Kidney (tissue), 14 donors: ENCODE measurements around the gene CBFA2T3. TPM values are rescaled to one million over a fixed set of nuclear protein-coding genes. Genes with fewer than 3 reads are reported as not detected.

Experiments
- DNase-seq, 5 donors: peaks; one replicate each; pipeline ENCODE4 v3.0.0-alpha.2; 2013 to 2020
- FAIRE-seq: peaks from 2 replicates; lab custom pipeline; 2012; peaks lifted over from hg19 to GRCh38; lab: Jason Lieb, UNC
- H3K27ac ChIP-seq, 2 donors: one replicate each; pipeline ENCODE4 v1.7.0; 2013; ENCODE audit warnings: low read depth in 2 of 2, low read length in 2 of 2, inconsistent platforms in 1 of 2
- H3K27me3 ChIP-seq: one replicate; pipeline ENCODE4 v1.7.1; 2013; ENCODE audit warnings: low read length, inconsistent platforms; ENCODE audit not compliant: control insufficient read depth, insufficient read depth
- H3K36me3 ChIP-seq, 3 donors: one replicate each; pipeline versions ENCODE4 v1.7.0 to v1.7.1; 2013; ENCODE audit warnings: low read length in 3 of 3, control low read depth in 1 of 3, inconsistent platforms in 1 of 3; ENCODE audit not compliant: insufficient read depth in 3 of 3, control insufficient read depth in 2 of 3
- H3K4me1 ChIP-seq, 3 donors: one replicate each; pipeline versions ENCODE4 v1.7.0 to v1.7.1; 2013; ENCODE audit warnings: low read length in 3 of 3, inconsistent platforms in 1 of 3, low read depth in 1 of 3; ENCODE audit not compliant: control insufficient read depth in 2 of 3, insufficient read depth in 2 of 3
- H3K4me3 ChIP-seq, 3 donors: one replicate each; pipeline versions ENCODE4 v1.7.0 to v1.8.1; 2013; ENCODE audit warnings: low read length in 3 of 3, control low read depth in 1 of 3, inconsistent platforms in 1 of 3
- H3K9ac ChIP-seq, 3 donors: one replicate each; pipeline versions ENCODE4 v1.7.0 to v1.7.1; 2013; ENCODE audit warnings: low read length in 3 of 3, control low read depth in 1 of 3, inconsistent platforms in 1 of 3
- H3K9me3 ChIP-seq, 3 donors: one replicate each; pipeline versions ENCODE4 v1.7.0 to v1.7.1; 2013; ENCODE audit warnings: low read length in 3 of 3, control low read depth in 1 of 3, inconsistent platforms in 1 of 3; ENCODE audit not compliant: control insufficient read depth in 2 of 3, insufficient read depth in 1 of 3
- intact Hi-C: fragments of 100-400 bp; cut with DNase I; formaldehyde crosslinking; loops from one replicate; pipeline ENCODE4 v1.11.1; 2022
- polyA plus RNA-seq: library from polyadenylated mRNA; stranded (reverse); fragments of 350-450 nt; fragmentation: Illumina TruSeq; extraction: RNeasy Lipid Tissue Mini Kit (QIAGEN cat#74804); gene quantifications from one replicate; pipeline ENCODE4 v1.2.3, GENCODE V29; 2014; ENCODE audit warnings: low read depth, low replicate concordance; ENCODE audit not compliant: insufficient read depth
- total RNA-seq: library from RNA; stranded (reverse); fragmentation: NEBNext Ultra II Directional; extraction: Animal tissue kit (Norgen Biotek cat#: 25700); gene quantifications from one replicate; pipeline ENCODE4 v1.2.1, GENCODE V29; 2021
- TF ChIP-seq, protein P1 (sequence below): IDR thresholded peaks from 3 replicates; pipeline ENCODE4 v1.5.1; 2012; ENCODE audit warnings: mild to moderate bottlenecking, moderate library complexity, borderline replicate concordance; ENCODE audit not compliant: insufficient read depth; ENCODE audit errors: extremely low read depth
- donor health status: control.
- donor health status: control.
- donor health status: control.
- donor health status: control.
- donor health status: control.
- donor health status: DM: yes; HTN: yes; CAD: no.
- donor health status: Normal renal cell carcinoma (clear cell type).

CBFA2T3 gene
- total and polyA plus RNA-seq, 2 donors from 2014 or later: 0.75 to 8.0 TPM

DNA sequence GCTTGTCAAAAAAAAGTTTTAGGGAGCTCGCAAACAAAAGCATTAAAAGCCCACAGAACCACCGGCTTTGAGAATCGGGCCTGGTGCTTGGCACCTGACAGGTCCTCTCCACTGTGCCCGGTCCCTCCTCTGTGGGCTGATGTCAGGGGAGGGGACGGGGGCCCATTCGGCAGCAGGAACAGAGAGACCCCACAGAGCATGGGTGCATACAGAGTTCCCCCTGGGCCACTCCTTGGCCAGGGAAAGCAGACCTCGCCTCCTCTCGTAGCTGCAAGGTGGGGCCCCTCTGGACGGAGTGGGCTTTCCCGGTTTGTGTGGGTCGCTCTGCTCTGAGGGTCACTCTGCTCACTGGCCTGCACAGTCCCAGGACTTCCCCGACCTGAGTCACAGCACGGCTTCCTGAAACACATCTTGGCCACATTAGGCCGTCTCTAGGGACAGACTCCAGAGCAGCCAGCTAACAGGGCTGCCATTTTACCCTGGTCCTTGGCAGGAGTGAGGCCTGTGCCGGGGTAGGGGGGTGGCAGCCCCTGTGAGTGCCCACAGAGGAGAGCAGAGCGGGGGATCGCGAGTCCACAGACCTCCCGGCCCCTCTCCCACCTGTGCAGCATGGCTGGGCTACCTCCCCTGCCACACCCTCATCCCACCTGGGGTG lies 11.1 kb downstream of the CBFA2T3 start:
- H3K9me3 ChIP-seq: no peaks in the 10 kb centered on the region
- no peak for DNase-seq
- H3K27ac ChIP-seq: no peak overlapping the region
- H3K4me3 ChIP-seq: no peak overlapping the region
- H3K4me1 ChIP-seq: no peaks in the 10 kb centered on the region
- H3K27me3 ChIP-seq: no peaks in the 10 kb centered on the region
- H3K9ac ChIP-seq: no peak overlapping the region
- H3K36me3 ChIP-seq: no peaks in the 10 kb centered on the region
- TF ChIP-seq, protein P1, sequence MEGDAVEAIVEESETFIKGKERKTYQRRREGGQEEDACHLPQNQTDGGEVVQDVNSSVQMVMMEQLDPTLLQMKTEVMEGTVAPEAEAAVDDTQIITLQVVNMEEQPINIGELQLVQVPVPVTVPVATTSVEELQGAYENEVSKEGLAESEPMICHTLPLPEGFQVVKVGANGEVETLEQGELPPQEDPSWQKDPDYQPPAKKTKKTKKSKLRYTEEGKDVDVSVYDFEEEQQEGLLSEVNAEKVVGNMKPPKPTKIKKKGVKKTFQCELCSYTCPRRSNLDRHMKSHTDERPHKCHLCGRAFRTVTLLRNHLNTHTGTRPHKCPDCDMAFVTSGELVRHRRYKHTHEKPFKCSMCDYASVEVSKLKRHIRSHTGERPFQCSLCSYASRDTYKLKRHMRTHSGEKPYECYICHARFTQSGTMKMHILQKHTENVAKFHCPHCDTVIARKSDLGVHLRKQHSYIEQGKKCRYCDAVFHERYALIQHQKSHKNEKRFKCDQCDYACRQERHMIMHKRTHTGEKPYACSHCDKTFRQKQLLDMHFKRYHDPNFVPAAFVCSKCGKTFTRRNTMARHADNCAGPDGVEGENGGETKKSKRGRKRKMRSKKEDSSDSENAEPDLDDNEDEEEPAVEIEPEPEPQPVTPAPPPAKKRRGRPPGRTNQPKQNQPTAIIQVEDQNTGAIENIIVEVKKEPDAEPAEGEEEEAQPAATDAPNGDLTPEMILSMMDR: no peak
- no peak for FAIRE-seq
- intact Hi-C loops: no loop called here

DNA sequence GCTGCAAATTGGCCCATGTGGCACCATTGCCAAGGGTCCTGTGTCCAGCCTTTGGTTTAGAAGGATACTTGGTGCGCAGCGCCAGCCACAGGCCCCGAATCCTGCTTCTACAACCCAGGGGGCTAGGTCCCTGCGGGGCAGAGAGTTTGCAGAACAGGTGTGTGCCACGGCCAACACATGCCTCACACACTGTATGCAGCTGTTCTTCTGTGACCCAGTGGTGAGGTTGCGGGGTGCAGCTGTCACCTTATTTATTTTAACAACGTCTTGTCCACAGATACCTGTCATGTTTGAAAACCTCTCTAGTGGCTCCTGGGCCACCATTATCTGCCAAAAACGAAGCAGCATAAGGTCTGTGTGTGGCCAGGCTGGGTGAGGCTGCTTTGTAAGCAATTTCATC lies 11.6 kb downstream of the CBFA2T3 start:
- H3K9ac ChIP-seq: no peak overlapping the region
- FAIRE-seq (no peak), DNase-seq (no peak)
- no peaks in the 10 kb centered on the region for H3K27me3 ChIP-seq
- TF ChIP-seq, protein P1: no peak
- no peaks in the 10 kb centered on the region for H3K4me1 ChIP-seq
- no peak overlapping the region for H3K4me3 ChIP-seq
- no peak overlapping the region for H3K27ac ChIP-seq
- H3K36me3 ChIP-seq: no peaks in the 10 kb centered on the region
- H3K9me3 ChIP-seq: no peaks in the 10 kb centered on the region
- intact Hi-C loops: no loop called here

DNA sequence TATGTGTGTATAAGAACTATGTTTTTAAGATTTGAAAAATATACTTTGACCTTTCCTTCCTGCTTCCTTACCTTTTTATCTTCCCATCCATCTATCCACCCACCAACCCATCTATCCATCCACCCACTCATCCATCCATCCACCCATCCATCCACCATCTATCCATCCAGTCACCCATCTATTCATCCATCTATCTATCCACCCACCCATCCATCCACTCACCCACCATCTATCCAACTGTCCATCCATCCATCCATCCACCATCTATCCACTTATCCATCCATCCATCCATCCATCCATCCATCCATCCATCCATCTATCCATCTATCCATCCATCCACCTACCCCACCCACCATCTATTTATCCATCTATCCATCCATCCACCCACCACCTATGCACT lies 12.4 kb downstream of the CBFA2T3 start:
- H3K4me3 ChIP-seq: no peak overlapping the region
- no peak for FAIRE-seq
- H3K27ac ChIP-seq: no peak overlapping the region
- H3K4me1 ChIP-seq: no peaks in the 10 kb centered on the region
- H3K9ac ChIP-seq: no peak overlapping the region
- H3K9me3 ChIP-seq: no peaks in the 10 kb centered on the region
- H3K36me3 ChIP-seq: no peaks in the 10 kb centered on the region
- H3K27me3 ChIP-seq: no peaks in the 10 kb centered on the region
- TF ChIP-seq, protein P1: no peak
- DNase-seq: no peak
- intact Hi-C loops: no loop called here

GRCh38 chr16:88963583-88963982 lies 13.4 kb downstream of the CBFA2T3 start:
- Histone ChIP-seq H3K9me3 (no peaks in the 10 kb centered on the region), H3K4me1 (no peaks in the 10 kb centered on the region), H3K36me3 (no peaks in the 10 kb centered on the region), H3K27ac (no peak overlapping the region), H3K4me3 (no peak overlapping the region), H3K9ac (no peak overlapping the region), H3K27me3 (no peaks in the 10 kb centered on the region)
- intact Hi-C loops: no loop called here
- FAIRE-seq (no peak), DNase-seq (no peak)
- TF ChIP-seq, protein P1: no peak
